Ovary (tissue), 3 donors: ENCODE measurements around the gene MIEN1.

Experiments used
- EP300 ChIP-seq: sonication (generic); formaldehyde crosslinking; IDR thresholded peaks from one replicate; pipeline ENCODE4 v1.6.1; 2017; ENCODE audit warnings: antibody characterized with exemption
- POLR2A ChIP-seq: fragments of 450-650 bp; IDR thresholded peaks from one replicate; pipeline ENCODE4 v1.6.1; 2017; ENCODE audit warnings: antibody characterized with exemption, mild to moderate bottlenecking, moderate library complexity
- TF ChIP-seq, protein P1 (sequence below), 3 donors: fragments of 450-650 bp in 2 of 3; fragments of 200-600 bp in 1 of 3; IDR thresholded peaks; one replicate each; pipeline versions ENCODE4 v1.5.1 to v1.8.0; 2016 to 2022; ENCODE audit warnings: antibody characterized with exemption in 3 of 3, mild to moderate bottlenecking in 1 of 3
- donor health status: DM: no; HTN: no; CAD: no.

DNA sequence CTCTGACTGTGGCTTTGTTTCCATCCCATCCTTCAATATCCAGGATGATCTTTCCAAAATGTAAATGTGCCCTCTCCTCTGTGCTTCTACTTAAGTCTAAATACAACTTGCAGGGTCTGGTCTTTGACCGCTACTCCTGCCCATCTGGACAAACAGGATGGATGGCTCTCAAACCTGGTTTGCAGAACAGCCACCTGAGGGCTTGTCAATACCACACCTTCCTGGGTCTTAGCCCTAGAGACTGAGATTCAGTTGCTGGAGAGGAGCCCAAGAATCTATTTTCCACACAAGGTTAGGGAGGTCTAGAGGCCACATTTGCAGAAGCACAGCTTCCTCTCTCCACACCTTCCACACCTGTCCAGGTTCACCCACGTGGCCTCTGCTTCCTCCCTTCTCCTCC is 5.5 kb upstream of the MIEN1 start:
- no peak for TF ChIP-seq POLR2A
- TF ChIP-seq, protein P1, sequence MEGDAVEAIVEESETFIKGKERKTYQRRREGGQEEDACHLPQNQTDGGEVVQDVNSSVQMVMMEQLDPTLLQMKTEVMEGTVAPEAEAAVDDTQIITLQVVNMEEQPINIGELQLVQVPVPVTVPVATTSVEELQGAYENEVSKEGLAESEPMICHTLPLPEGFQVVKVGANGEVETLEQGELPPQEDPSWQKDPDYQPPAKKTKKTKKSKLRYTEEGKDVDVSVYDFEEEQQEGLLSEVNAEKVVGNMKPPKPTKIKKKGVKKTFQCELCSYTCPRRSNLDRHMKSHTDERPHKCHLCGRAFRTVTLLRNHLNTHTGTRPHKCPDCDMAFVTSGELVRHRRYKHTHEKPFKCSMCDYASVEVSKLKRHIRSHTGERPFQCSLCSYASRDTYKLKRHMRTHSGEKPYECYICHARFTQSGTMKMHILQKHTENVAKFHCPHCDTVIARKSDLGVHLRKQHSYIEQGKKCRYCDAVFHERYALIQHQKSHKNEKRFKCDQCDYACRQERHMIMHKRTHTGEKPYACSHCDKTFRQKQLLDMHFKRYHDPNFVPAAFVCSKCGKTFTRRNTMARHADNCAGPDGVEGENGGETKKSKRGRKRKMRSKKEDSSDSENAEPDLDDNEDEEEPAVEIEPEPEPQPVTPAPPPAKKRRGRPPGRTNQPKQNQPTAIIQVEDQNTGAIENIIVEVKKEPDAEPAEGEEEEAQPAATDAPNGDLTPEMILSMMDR (IDR thresholded peaks at IDR 0.05) = no peak
- TF ChIP-seq EP300 = no peak
